GM21619 (cell line): ENCODE results near the gene FLYWCH2.

Experiments
- ATAC-seq: cut with Tn5 transposase; IDR thresholded peaks from one replicate; pipeline ENCODE4 v1.9.1; 2021; ENCODE audit not compliant: unreplicated experiment

FLYWCH2 gene

GRCh38 chr16:2853531-2854073, 29.4 kb upstream of the FLYWCH2 start:
- ATAC-seq, result no peak

- no peak for ATAC-seq
Observed at GRCh38 chr16:2854700-2855309, 28.2 kb upstream of the FLYWCH2 start.

- ATAC-seq, result no peak
Observed at GRCh38 chr16:2855536-2855935, 27.5 kb upstream of the FLYWCH2 start.

GRCh38 chr16:2856061-2856670, 26.8 kb upstream of the FLYWCH2 start:
- ATAC-seq, result no peak

- ATAC-seq, result no peak
Observed at GRCh38 chr16:2856686-2857450, 26.1 kb upstream of the FLYWCH2 start.

GRCh38 chr16:2857451-2858244, 25.4 kb upstream of the FLYWCH2 start, which contains the start of gene PRSS22:
TSS of gene PRSS22 (minus strand) at chr16:2858170. CDS start at chr16:2858104, 66 bp downstream.
- no peak for ATAC-seq

GRCh38 chr16:2858245-2859025, 24.6 kb upstream of the FLYWCH2 start:
- no peak for ATAC-seq

- ATAC-seq, result no peak
Observed at GRCh38 chr16:2859686-2860265, 23.2 kb upstream of the FLYWCH2 start.

- ATAC-seq, result no peak
Observed at GRCh38 chr16:2860826-2861567, 22.0 kb upstream of the FLYWCH2 start.

- ATAC-seq, result no peak
Observed at GRCh38 chr16:2865651-2866050, 17.4 kb upstream of the FLYWCH2 start.

- ATAC-seq, result no peak
Observed at GRCh38 chr16:2866431-2866830, 16.6 kb upstream of the FLYWCH2 start.

- ATAC-seq, result no peak
Observed at GRCh38 chr16:2867661-2867986, 15.4 kb upstream of the FLYWCH2 start.

GRCh38 chr16:2867987-2868789, 14.8 kb upstream of the FLYWCH2 start:
- ATAC-seq, result peak; percentile 86

GRCh38 chr16:2871926-2872325, 11.1 kb upstream of the FLYWCH2 start:
- ATAC-seq, result no peak

- ATAC-seq, result no peak
Observed at GRCh38 chr16:2874032-2874911, 8.7 kb upstream of the FLYWCH2 start.

GRCh38 chr16:2874912-2875362, 8.1 kb upstream of the FLYWCH2 start:
- no peak for ATAC-seq

- no peak for ATAC-seq
Observed at GRCh38 chr16:2879854-2880508, 3.0 kb upstream of the FLYWCH2 start.
